ENCODE measurements around the gene ERCC1. TPM values are rescaled to one million over a fixed set of nuclear protein-coding genes. Genes with fewer than 3 reads are reported as not detected.
A peak's percentile ranks its signal among the peaks of the same experiment; 100 is the strongest.

ERCC1 gene
- total and polyA plus RNA-seq, 2 of the 13 experiments (the other 11 are each of a cell fraction or from before 2014, with no cell fraction given): 40.0 to 66.4 TPM

DNA sequence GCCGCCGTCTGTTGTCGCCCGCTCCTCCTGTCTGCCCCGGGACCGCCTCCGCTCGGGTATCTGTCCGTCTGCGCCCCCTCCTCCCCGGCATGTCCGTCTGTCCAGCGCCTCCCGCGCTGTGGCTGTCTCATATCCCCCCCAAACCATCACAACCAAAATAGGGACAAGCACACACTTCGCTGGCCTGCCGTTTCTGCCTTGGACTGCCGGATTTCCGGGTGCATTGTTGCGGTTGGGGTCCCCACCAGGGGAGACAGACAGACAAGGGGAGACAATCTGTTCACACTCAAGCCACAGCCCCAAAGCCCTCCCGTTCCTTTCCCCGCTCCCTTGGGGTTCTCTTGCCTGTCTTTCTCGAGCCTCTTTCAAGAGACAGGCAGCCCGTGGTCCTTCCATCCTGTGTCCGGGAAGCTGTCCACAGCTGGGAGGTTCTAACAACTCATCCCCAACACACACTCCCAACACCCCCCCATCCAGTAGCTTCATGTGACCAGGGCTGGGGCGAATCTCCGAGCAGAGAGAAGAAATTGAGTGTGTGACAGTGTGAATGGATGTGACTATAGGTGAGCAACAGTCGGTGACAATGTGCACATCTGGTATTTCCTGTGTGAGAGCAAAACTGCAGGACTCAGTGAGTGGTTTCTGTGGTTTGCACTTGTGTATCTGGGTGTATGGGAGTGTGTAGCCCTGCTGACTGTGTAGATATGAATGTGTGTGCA lies 27.6 kb upstream of the ERCC1 start (continued):
- TF ChIP-seq GLI4 (CRISPR knock-in tag; IDR thresholded peaks at IDR 0.05; ENCODE audit: borderline replicate concordance): no peak
- peak in 1 of 2 experiments; percentile 36; a peak in 2 of 4 replicates for TF ChIP-seq POLR2A (IDR thresholded peaks at IDR 0.05; ENCODE audit: insufficient read depth in 1 of 2, low read depth in 2 of 2, low read length in 2 of 2)
- TF ChIP-seq ZNF564 (CRISPR knock-in tag; IDR thresholded peaks at IDR 0.05): no peak
- no peak for TF ChIP-seq ZNF644 (CRISPR knock-in tag; IDR thresholded peaks at IDR 0.05; ENCODE audit: low read depth)
- no peak for TF ChIP-seq ZNF354B (CRISPR knock-in tag; IDR thresholded peaks at IDR 0.05)
- no peak for TF ChIP-seq THAP11 (CRISPR knock-in tag; IDR thresholded peaks at IDR 0.05)
- no peak for TF ChIP-seq DMTF1 (CRISPR knock-in tag; IDR thresholded peaks at IDR 0.05)
- TF ChIP-seq CBX2 (IDR thresholded peaks at IDR 0.05; ENCODE audit: low read depth, low read length): peak; percentile 63; the same call in 1 of the 2 replicates
- TF ChIP-seq CBX2 (CRISPR knock-in tag; IDR thresholded peaks at IDR 0.05; ENCODE audit: low read depth): no peak
- TF ChIP-seq ZNF678 (CRISPR knock-in tag; IDR thresholded peaks at IDR 0.05): 0 out of 2 replicates have a peak, but pooled peaks have one; percentile 36

GRCh38 chr19:45450012-45450333 lies 26.3 kb upstream of the ERCC1 start:
- in situ Hi-C loops (cut with HindIII; ENCODE audit: extremely low pct_ligation_motif_present, low pct_unique_long_range_greater_than_20kb): no loop called here
- 43% methylated on average over 5 of the region's 5 CpGs for WGBS (ENCODE audit: low lambda C conversion rate)
- ChIA-PET POLR2A (interaction anchor here (2.1 kb wide), 1 partner anchor 10 kb away, joined by 7 read pairs; no protein-coding TSS in a partner anchor), CTCF (ENCODE audit: low intra/inter-chr PET ratio, low total read pairs) (no interaction called here)
- Histone ChIP-seq H3K79me2 (ENCODE audit: insufficient read depth, low read length) (no peaks in the 10 kb centered on the region), H3K9ac (ENCODE audit: insufficient read depth, low read depth, low read length) (peak overlapping the region; percentile 88), H3K27ac (ENCODE audit: extremely low read length, insufficient read depth, low read length) (peak overlapping the region; percentile 65), H3K4me3 (replicated peaks in 1 of 3; ENCODE audit: insufficient read depth in 1 of 3, low read depth in 2 of 3, low read length in 3 of 3) (peak overlapping the region; percentile 56 to 68 (median 57); a peak in 5 of 6 replicates), H3K4me1 (ENCODE audit: insufficient read depth, low read length) (peaks cover 96% of the 10 kb centered on the region), H3K27me3 (ENCODE audit: control insufficient read depth in 1 of 2, insufficient read depth in 2 of 2, low read length in 2 of 2) (peaks cover 0 to 8% of the 10 kb centered on the region in 2 experiments; a peak in 4 of 5 replicates), H3K9me3 (ENCODE audit: low read length) (no peaks in the 10 kb centered on the region), H3K36me3 (replicated peaks in 1 of 2; ENCODE audit: control insufficient read depth in 1 of 2, insufficient read depth in 2 of 2, low read length in 2 of 2) (no peaks in the 10 kb centered on the region), H3K4me2 (ENCODE audit: low read depth, low read length) (peak overlapping the region; percentile 86), H4K20me1 (ENCODE audit: insufficient read depth, low read length) (no peaks in the 10 kb centered on the region), H2AFZ (ENCODE audit: low read length) (no peak overlapping the region)
- no peak for ATAC-seq
- no peak for DNase-seq (ENCODE audit: low spot score)
- TSS peak; percentile 79 for BruUV-seq (replicated peaks)
- FAIRE-seq: no peak
- intact Hi-C loops (cut with micrococcal nuclease; ENCODE audit: unreplicated experiment): no loop called here
- no peak for TF ChIP-seq ZNF296 (CRISPR knock-in tag; conservative IDR thresholded peaks at IDR 0.05)
- 0 out of 2 replicates have a peak, but pooled peaks have one; percentile 26 for TF ChIP-seq TBX3 (IDR thresholded peaks at IDR 0.05; ENCODE audit: borderline replicate concordance)
- 0 out of 2 replicates have a peak, but pooled peaks have one; percentile 7 for TF ChIP-seq ZNF292 (CRISPR knock-in tag; IDR thresholded peaks at IDR 0.05; ENCODE audit: borderline replicate concordance, low read depth)
- TF ChIP-seq, protein P1, sequence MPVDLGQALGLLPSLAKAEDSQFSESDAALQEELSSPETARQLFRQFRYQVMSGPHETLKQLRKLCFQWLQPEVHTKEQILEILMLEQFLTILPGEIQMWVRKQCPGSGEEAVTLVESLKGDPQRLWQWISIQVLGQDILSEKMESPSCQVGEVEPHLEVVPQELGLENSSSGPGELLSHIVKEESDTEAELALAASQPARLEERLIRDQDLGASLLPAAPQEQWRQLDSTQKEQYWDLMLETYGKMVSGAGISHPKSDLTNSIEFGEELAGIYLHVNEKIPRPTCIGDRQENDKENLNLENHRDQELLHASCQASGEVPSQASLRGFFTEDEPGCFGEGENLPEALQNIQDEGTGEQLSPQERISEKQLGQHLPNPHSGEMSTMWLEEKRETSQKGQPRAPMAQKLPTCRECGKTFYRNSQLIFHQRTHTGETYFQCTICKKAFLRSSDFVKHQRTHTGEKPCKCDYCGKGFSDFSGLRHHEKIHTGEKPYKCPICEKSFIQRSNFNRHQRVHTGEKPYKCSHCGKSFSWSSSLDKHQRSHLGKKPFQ (CRISPR knock-in tag; IDR thresholded peaks at IDR 0.05; ENCODE audit: insufficient replicate concordance): no peak
- TF ChIP-seq ZNF792 (CRISPR knock-in tag; IDR thresholded peaks at IDR 0.05): peak; percentile 55; the same call in 1 of the 2 replicates
- TF ChIP-seq ZKSCAN1 (IDR thresholded peaks at IDR 0.05; ENCODE audit: low read length): no peak
- TF ChIP-seq, protein P2, sequence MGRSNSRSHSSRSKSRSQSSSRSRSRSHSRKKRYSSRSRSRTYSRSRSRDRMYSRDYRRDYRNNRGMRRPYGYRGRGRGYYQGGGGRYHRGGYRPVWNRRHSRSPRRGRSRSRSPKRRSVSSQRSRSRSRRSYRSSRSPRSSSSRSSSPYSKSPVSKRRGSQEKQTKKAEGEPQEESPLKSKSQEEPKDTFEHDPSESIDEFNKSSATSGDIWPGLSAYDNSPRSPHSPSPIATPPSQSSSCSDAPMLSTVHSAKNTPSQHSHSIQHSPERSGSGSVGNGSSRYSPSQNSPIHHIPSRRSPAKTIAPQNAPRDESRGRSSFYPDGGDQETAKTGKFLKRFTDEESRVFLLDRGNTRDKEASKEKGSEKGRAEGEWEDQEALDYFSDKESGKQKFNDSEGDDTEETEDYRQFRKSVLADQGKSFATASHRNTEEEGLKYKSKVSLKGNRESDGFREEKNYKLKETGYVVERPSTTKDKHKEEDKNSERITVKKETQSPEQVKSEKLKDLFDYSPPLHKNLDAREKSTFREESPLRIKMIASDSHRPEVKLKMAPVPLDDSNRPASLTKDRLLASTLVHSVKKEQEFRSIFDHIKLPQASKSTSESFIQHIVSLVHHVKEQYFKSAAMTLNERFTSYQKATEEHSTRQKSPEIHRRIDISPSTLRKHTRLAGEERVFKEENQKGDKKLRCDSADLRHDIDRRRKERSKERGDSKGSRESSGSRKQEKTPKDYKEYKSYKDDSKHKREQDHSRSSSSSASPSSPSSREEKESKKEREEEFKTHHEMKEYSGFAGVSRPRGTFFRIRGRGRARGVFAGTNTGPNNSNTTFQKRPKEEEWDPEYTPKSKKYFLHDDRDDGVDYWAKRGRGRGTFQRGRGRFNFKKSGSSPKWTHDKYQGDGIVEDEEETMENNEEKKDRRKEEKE (IDR thresholded peaks at IDR 0.05): no peak
